ENCODE measurements around the gene CDH20. TPM values are rescaled to one million over a fixed set of nuclear protein-coding genes. Genes with fewer than 3 reads are reported as not detected.

Gene CDH20
- polyA plus RNA-seq, 2 of the 4 experiments (the other 2 are of a cell fraction), result not detected

DNA sequence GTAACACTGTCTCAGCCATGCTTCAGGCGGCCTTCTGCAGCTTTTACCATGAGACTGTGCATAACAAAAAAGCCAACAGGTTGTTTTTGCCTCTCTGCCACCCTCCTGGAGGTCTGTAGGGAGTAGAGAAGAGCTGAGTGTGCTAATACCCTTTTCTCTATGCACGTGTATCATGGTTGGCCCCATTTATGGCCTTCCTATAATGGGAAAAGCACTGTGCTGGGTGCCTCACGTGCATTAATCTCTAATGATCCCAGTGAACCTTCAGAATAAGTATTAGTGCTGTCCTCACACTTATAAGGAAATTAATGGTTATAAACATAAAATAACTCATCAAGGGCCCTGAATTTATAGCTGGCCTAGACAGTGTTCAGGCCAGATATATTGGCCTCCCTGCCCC, 164.2 kb downstream of the CDH20 start:
- FAIRE-seq (no peak), ATAC-seq (no peak), DNase-seq (ENCODE audit: low read depth in 1 of 2, low spot score in 1 of 2) (no peak)
- TF ChIP-seq BHLHE40 (IDR thresholded peaks at IDR 0.05; ENCODE audit: low read depth, low read length) (no peak), RAD21 (conservative IDR thresholded peaks at IDR 0.05 in 1 of 2, IDR thresholded peaks at IDR 0.05 in 1 of 2) (no peak), CHD2 (IDR thresholded peaks at IDR 0.05; ENCODE audit: low read length, partially characterized antibody) (no peak), JUNB (IDR thresholded peaks at IDR 0.05) (no peak), RFX5 (IDR thresholded peaks at IDR 0.05) (no peak), HOXB13 (CRISPR knock-in tag; IDR thresholded peaks at IDR 0.05; ENCODE audit: low read depth) (no peak), CHD4 (IDR thresholded peaks at IDR 0.05; ENCODE audit: borderline replicate concordance) (no peak), MAX (IDR thresholded peaks at IDR 0.05) (no peak), CBX8 (IDR thresholded peaks at IDR 0.05) (no peak), ZNF302 (CRISPR knock-in tag; IDR thresholded peaks at IDR 0.05) (no peak), NFE2L2 (conservative IDR thresholded peaks at IDR 0.05; ENCODE audit: low read length) (no peak), RNF2 (IDR thresholded peaks at IDR 0.05; ENCODE audit: borderline replicate concordance, low read depth) (no peak), RARB (CRISPR knock-in tag; IDR thresholded peaks at IDR 0.05) (no peak), FOXS1 (CRISPR knock-in tag; IDR thresholded peaks at IDR 0.05) (no peak), EHF (CRISPR knock-in tag; IDR thresholded peaks at IDR 0.05) (no peak)
- TF ChIP-seq, protein P1, sequence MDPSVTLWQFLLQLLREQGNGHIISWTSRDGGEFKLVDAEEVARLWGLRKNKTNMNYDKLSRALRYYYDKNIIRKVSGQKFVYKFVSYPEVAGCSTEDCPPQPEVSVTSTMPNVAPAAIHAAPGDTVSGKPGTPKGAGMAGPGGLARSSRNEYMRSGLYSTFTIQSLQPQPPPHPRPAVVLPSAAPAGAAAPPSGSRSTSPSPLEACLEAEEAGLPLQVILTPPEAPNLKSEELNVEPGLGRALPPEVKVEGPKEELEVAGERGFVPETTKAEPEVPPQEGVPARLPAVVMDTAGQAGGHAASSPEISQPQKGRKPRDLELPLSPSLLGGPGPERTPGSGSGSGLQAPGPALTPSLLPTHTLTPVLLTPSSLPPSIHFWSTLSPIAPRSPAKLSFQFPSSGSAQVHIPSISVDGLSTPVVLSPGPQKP (IDR thresholded peaks at IDR 0.05; ENCODE audit: low read depth, low read length), result no peak
- Histone ChIP-seq H3K4me3 (no peak overlapping the region), H3K4me1 (no peaks in the 10 kb centered on the region), H3K27ac (no peak overlapping the region), H3K9me3 (no peaks in the 10 kb centered on the region), H3K4me2 (no peak overlapping the region)
- POLR2A ChIA-PET, result no interaction called here
- 10% methylated on average over 3 of the region's 3 CpGs for WGBS (ENCODE audit: missing lambda C conversion rate)
- CTCF ChIA-PET, result interaction anchor here (0.7 to 0.8 kb wide), 2 partner anchors 175 to 536 kb away, joined by 3 to 4 read pairs; no protein-coding TSS in a partner anchor

DNA sequence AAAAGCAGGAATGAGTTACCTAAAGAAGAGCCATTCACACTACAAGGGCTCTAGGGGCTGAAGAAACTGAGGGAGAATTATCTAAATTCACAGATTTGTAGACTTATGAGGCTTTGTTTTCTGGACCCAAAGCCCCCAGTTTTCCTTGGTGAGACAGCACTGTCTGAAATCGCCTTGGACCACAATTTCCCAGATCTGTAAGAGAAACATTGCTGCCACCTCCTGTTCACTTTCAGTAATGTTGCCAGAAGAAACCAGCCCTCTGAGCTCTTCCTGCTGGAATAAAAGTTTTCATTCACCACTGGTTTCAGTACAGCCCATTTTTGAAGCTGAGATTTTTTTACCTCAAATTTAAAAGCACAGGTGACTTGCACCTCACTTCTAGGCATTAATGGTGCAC, 169.2 kb downstream of the CDH20 start:
- Histone ChIP-seq H3K4me2 (no peak overlapping the region), H3K9me3 (no peaks in the 10 kb centered on the region), H3K4me3 (no peak overlapping the region), H3K27ac (no peak overlapping the region), H3K4me1 (no peaks in the 10 kb centered on the region)
- WGBS (ENCODE audit: missing lambda C conversion rate), result 5% methylated on average over 1 of the region's 1 CpG
- ATAC-seq (peak; percentile 66 to 74; a peak in 4 of 6 replicates), FAIRE-seq (no peak), DNase-seq (ENCODE audit: low read depth in 1 of 2, low spot score in 1 of 2) (peak; percentile 17 to 38)
- TF ChIP-seq HMGXB4 (CRISPR knock-in tag; IDR thresholded peaks at IDR 0.05; ENCODE audit: borderline replicate concordance) (no peak), CBX2 (IDR thresholded peaks at IDR 0.05; ENCODE audit: borderline replicate concordance, low read depth) (no peak), TFCP2L1 (CRISPR knock-in tag; IDR thresholded peaks at IDR 0.05) (no peak), CTCF (IDR thresholded peaks at IDR 0.05) (peak; percentile 54), ZNF302 (CRISPR knock-in tag; IDR thresholded peaks at IDR 0.05) (no peak), MAZ (IDR thresholded peaks at IDR 0.05; ENCODE audit: borderline replicate concordance, low read depth, low read length) (no peak), PHF8 (IDR thresholded peaks at IDR 0.05; ENCODE audit: borderline replicate concordance, low read depth) (no peak), RAD21 (conservative IDR thresholded peaks at IDR 0.05 in 1 of 2, IDR thresholded peaks at IDR 0.05 in 1 of 2) (peak; percentile 60 to 61), HDAC2 (IDR thresholded peaks at IDR 0.05) (no peak), KDM5A (IDR thresholded peaks at IDR 0.05) (no peak), EHF (CRISPR knock-in tag; IDR thresholded peaks at IDR 0.05) (no peak), POLR2AphosphoS2 (conservative IDR thresholded peaks at IDR 0.05; ENCODE audit: low read length) (no peak), GATA3 (IDR thresholded peaks at IDR 0.05; ENCODE audit: borderline replicate concordance) (no peak), MAFK (IDR thresholded peaks at IDR 0.05; ENCODE audit: partially characterized antibody) (no peak), SMC3 (IDR thresholded peaks at IDR 0.05) (peak; percentile 59), HOXB5 (CRISPR knock-in tag; IDR thresholded peaks at IDR 0.05) (no peak), HOXB13 (CRISPR knock-in tag; IDR thresholded peaks at IDR 0.05; ENCODE audit: low read depth) (no peak)
- TF ChIP-seq, protein P2, sequence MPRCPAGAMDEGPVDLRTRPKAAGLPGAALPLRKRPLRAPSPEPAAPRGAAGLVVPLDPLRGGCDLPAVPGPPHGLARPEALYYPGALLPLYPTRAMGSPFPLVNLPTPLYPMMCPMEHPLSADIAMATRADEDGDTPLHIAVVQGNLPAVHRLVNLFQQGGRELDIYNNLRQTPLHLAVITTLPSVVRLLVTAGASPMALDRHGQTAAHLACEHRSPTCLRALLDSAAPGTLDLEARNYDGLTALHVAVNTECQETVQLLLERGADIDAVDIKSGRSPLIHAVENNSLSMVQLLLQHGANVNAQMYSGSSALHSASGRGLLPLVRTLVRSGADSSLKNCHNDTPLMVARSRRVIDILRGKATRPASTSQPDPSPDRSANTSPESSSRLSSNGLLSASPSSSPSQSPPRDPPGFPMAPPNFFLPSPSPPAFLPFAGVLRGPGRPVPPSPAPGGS (IDR thresholded peaks at IDR 0.05), result no peak
- TF ChIP-seq, protein P3, sequence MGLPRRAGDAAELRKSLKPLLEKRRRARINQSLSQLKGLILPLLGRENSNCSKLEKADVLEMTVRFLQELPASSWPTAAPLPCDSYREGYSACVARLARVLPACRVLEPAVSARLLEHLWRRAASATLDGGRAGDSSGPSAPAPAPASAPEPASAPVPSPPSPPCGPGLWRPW (IDR thresholded peaks at IDR 0.05), result no peak
- POLR2A ChIA-PET, result no interaction called here
- CTCF ChIA-PET, result interaction anchor here (0.6 to 2.9 kb wide), 21 partner anchors 9 to 1678 kb away, joined by 3 to 16 read pairs (median 4); no protein-coding TSS in a partner anchor

Data from A549 (cell line).